Endothelial cell of umbilical vein (primary cell): ENCODE data around the gene COL16A1. TPM values are rescaled to one million over a fixed set of nuclear protein-coding genes. Genes with fewer than 3 reads are reported as not detected.

Experiments used
- BruUV-seq: library from RNA; stranded (reverse); fragments of 400-500 nt; replicated peaks from 2 replicates; lab custom pipeline; 2021; lab: Mats Ljungman, UMichigan
- CTCF ChIA-PET: fragments of 300-600, 350-600 bp; sonication (Branson Sonifier 250); formaldehyde crosslinking; loops from one replicate; lab custom pipeline; 2021; ENCODE audit warnings: antibody characterized with exemption, inconsistent platforms; lab: Charles Lee
- POLR2A ChIA-PET: fragments of 300-600, 350-600 bp; sonication (Branson Sonifier 250); formaldehyde crosslinking; loops from one replicate; lab custom pipeline; 2021; ENCODE audit warnings: antibody characterized with exemption, inconsistent platforms; lab: Charles Lee
- DNase-seq: peaks from one replicate; pipeline ENCODE4 v3.0.0-alpha.2; 2011; ENCODE audit warnings: low read depth, low spot score
- FAIRE-seq: peaks from 2 replicates; lab custom pipeline; 2011; peaks lifted over from hg19 to GRCh38; lab: Jason Lieb, UNC
- H2AFZ ChIP-seq: 2 replicates; pipeline ENCODE4 v1.6.0; 2012; ENCODE audit warnings: low read depth, low read length, control low read depth, inconsistent platforms
- H3K27ac ChIP-seq: 2 replicates; pipeline ENCODE4 v1.5.1; 2011; ENCODE audit warnings: low read depth, mild to moderate bottlenecking, control low read depth, low read length, moderate library complexity; ENCODE audit not compliant: insufficient read depth
- H3K27me3 ChIP-seq, 2 experiments: 2 replicates each; pipeline versions ENCODE4 v1.6.0 to v1.6.1; 2011; ENCODE audit warnings: low read length in 2 of 2, mixed read lengths in 1 of 2; ENCODE audit not compliant: control insufficient read depth in 2 of 2, insufficient read depth in 2 of 2
- H3K36me3 ChIP-seq, 2 experiments: 2 replicates in 1 of 2; 3 replicates in 1 of 2; pipeline ENCODE4 v1.5.1; 2011; ENCODE audit warnings: low read length in 2 of 2, mild to moderate bottlenecking in 1 of 2, moderate library complexity in 1 of 2; ENCODE audit not compliant: control insufficient read depth in 2 of 2, insufficient read depth in 2 of 2; ENCODE audit errors: extremely low read depth in 1 of 2
- H3K4me1 ChIP-seq: 3 replicates; pipeline ENCODE4 v1.5.1; 2011; ENCODE audit warnings: mild to moderate bottlenecking, low read length; ENCODE audit not compliant: control insufficient read depth, insufficient read depth; ENCODE audit errors: extremely low read depth
- H3K4me2 ChIP-seq: 2 replicates; pipeline ENCODE4 v1.6.1; 2011; ENCODE audit warnings: low read length, control low read depth, mixed read lengths; ENCODE audit not compliant: insufficient read depth
- H3K4me3 ChIP-seq, 3 experiments: fragments of 200-600 bp in 1 of 3; sonication (generic), shearing (Covaris generic) in 1 of 3; replicated peaks in 1 of 3; 2 replicates each; pipeline ENCODE4 v1.5.1; 2011 to 2016; ENCODE audit warnings: control low read depth in 3 of 3, low read length in 3 of 3, mild to moderate bottlenecking in 2 of 3, inconsistent platforms in 1 of 3, low read depth in 1 of 3, moderate library complexity in 1 of 3; ENCODE audit not compliant: insufficient read depth in 1 of 3
- H3K79me2 ChIP-seq: 2 replicates; pipeline ENCODE4 v1.6.0; 2012; ENCODE audit warnings: low read length, inconsistent platforms; ENCODE audit not compliant: control insufficient read depth, insufficient read depth
- H3K9ac ChIP-seq: replicated peaks from 2 replicates; pipeline ENCODE3; 2011; ENCODE audit warnings: low read length, control low read depth; ENCODE audit not compliant: insufficient read depth; ENCODE audit errors: extremely low read depth
- H3K9me1 ChIP-seq: replicated peaks from 3 replicates; pipeline ENCODE4 v1.6.0; 2011; ENCODE audit warnings: mild to moderate bottlenecking, low read length; ENCODE audit not compliant: control insufficient read depth, insufficient read depth; ENCODE audit errors: extremely low read depth
- H3K9me3 ChIP-seq: replicated peaks from 2 replicates; pipeline ENCODE4 v1.5.1; 2012; ENCODE audit warnings: low read length, inconsistent platforms; ENCODE audit not compliant: control insufficient read depth, insufficient read depth
- H4K20me1 ChIP-seq: replicated peaks from 2 replicates; pipeline ENCODE3; 2011; ENCODE audit warnings: mild to moderate bottlenecking, low read length; ENCODE audit not compliant: control insufficient read depth, insufficient read depth; ENCODE audit errors: extremely low read depth
- CTCF ChIP-seq, 2 donors: IDR thresholded peaks; 1 replicate in 1 of 2; 2 replicates in 1 of 2; pipeline ENCODE4 v1.5.1; 2011; ENCODE audit warnings: low read length in 2 of 2, mild to moderate bottlenecking in 2 of 2, moderate library complexity in 2 of 2, control low read depth in 1 of 2, inconsistent platforms in 1 of 2, low read depth in 1 of 2; ENCODE audit not compliant: insufficient read depth in 1 of 2; ENCODE audit errors: extremely low read depth in 1 of 2
- EZH2 ChIP-seq: IDR thresholded peaks from 2 replicates; pipeline ENCODE4 v1.6.1; 2012; ENCODE audit warnings: borderline replicate concordance, low read depth, mild to moderate bottlenecking, moderate library complexity, low read length, inconsistent platforms; ENCODE audit not compliant: severe bottlenecking
- MYC ChIP-seq: IDR thresholded peaks from one replicate; pipeline ENCODE4 v1.6.1; 2011; ENCODE audit warnings: mild to moderate bottlenecking, low read depth, low read length
- POLR2A ChIP-seq: IDR thresholded peaks from 2 replicates; pipeline ENCODE4 v1.6.1; 2012; ENCODE audit warnings: low read depth, mild to moderate bottlenecking, control low read depth, low read length
- POLR2AphosphoS5 ChIP-seq: IDR thresholded peaks from 2 replicates; pipeline ENCODE4 v1.6.1; 2012; ENCODE audit warnings: low read depth, mild to moderate bottlenecking, control low read depth, low read length, moderate library complexity; ENCODE audit not compliant: insufficient read depth
- dilution Hi-C: fragments of 300-500 bp; cut with MboI; formaldehyde crosslinking; loops from one replicate; pipeline ENCODE4 v1.15.0; 2019; ENCODE audit warnings: low sequenced_read_pairs; ENCODE audit not compliant: extremely low pct_ligation_motif_present
- intact Hi-C: fragments of 100-400 bp; cut with micrococcal nuclease; formaldehyde crosslinking; loops from one replicate; pipeline ENCODE4 v1.10.0; 2022
- polyA plus RNA-seq, 4 experiments: library from polyadenylated mRNA; depleted of rRNA in 3 of 4; stranded (reverse) in 3 of 4; unstranded in 1 of 4; fragments of >200 nt; gene quantifications; 2 replicates each; pipeline versions ENCODE4 v1.2.1 to v1.2.3, GENCODE V29; 2011 to 2012; ENCODE audit warnings: missing spikeins in 1 of 4
- total RNA-seq: library from RNA; stranded (reverse); gene quantifications from 2 replicates; pipeline ENCODE4 v1.2.3, GENCODE V29; 2021

Gene COL16A1
- total and polyA plus RNA-seq, 2 donors (not counting 3 experiments of a cell fraction or from before 2014, with no cell fraction given): 0.68 to 1.2 TPM

GRCh38 chr1:31750858-31751510 lies 47.2 kb upstream of the COL16A1 start:
- Histone ChIP-seq H3K9me3 (no peaks in the 10 kb centered on the region), H3K9me1 (no peaks in the 10 kb centered on the region), H3K9ac (no peak overlapping the region), H2AFZ (no peak overlapping the region), H3K4me2 (no peak overlapping the region), H4K20me1 (no peaks in the 10 kb centered on the region), H3K36me3 (no peaks in the 10 kb centered on the region), H3K4me1 (no peaks in the 10 kb centered on the region), H3K27ac (no peak overlapping the region), H3K79me2 (no peaks in the 10 kb centered on the region), H3K27me3 (peaks cover 0 to 4% of the 10 kb centered on the region in 2 experiments), H3K4me3 (no peak overlapping the region)
- DNase-seq (no peak), FAIRE-seq (no peak)
- CTCF ChIA-PET: interaction anchor here (0.9 to 2.9 kb wide), 3 partner anchors 33 to 38 kb away, joined by 3 to 9 read pairs (median 4); no protein-coding TSS in a partner anchor
- TF ChIP-seq EZH2 (no peak), CTCF (IDR thresholded peaks at IDR 0.05; ENCODE audit: extremely low read depth in 1 of 2, insufficient read depth in 1 of 2, low read depth in 1 of 2, low read length in 2 of 2) (no peak), POLR2AphosphoS5 (no peak), POLR2A (no peak), MYC (no peak)
- BruUV-seq: no TSS peak
- POLR2A ChIA-PET: no interaction called here
- dilution Hi-C loops (no loop called here), intact Hi-C loops (no loop called here)
